HUES6 (cell line): Measurements from ENCODE around the gene FAM98C.
"Not testable (repeated sequence)": the region's sequence is repeated elsewhere in the genome, so short reads cannot be mapped to it uniquely, and the experiment has no call there.

Experiments used
- H3K27ac ChIP-seq: 2 replicates; pipeline ENCODE4 v1.7.0; 2013; ENCODE audit warnings: low read depth, mild to moderate bottlenecking, low read length, inconsistent platforms
- H3K27me3 ChIP-seq: 2 replicates; pipeline ENCODE4 v1.6.1; 2013; ENCODE audit warnings: low read length; ENCODE audit not compliant: control insufficient read depth, insufficient read depth
- H3K36me3 ChIP-seq: 2 replicates; pipeline ENCODE4 v1.6.1; 2013; ENCODE audit warnings: low read length; ENCODE audit not compliant: control insufficient read depth, insufficient read depth
- H3K4me1 ChIP-seq: 2 replicates; pipeline ENCODE4 v1.6.1; 2013; ENCODE audit warnings: low read length; ENCODE audit not compliant: control insufficient read depth, insufficient read depth
- H3K4me3 ChIP-seq: 2 replicates; pipeline ENCODE4 v1.5.1; 2013; ENCODE audit warnings: low read depth, low read length
- H3K9ac ChIP-seq: one replicate; pipeline ENCODE4 v1.6.1; 2013; ENCODE audit warnings: mild to moderate bottlenecking, low read length
- H3K9me3 ChIP-seq: 2 replicates; pipeline ENCODE4 v1.6.1; 2013; ENCODE audit warnings: low read depth, low read length; ENCODE audit not compliant: control insufficient read depth, insufficient read depth

The FAM98C gene

DNA sequence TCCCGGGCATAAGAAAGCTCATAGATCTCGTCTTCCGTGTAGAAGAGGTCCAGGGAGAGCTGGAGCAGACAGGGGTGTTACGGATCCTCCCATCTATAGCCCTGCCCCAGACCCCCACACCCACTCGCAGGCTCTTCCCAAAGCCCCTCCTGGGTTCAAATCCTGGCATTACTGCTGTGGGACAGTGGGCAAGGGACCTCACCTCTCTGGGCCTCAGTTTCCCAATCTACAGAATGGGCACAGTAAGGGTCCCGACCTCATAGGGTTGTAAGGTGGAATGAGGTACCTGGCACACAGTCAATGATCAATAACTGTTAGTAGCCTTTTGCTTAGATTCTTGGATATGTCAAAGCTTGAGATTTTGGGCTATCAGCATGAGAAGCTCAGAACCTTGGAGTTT, 10.5 kb downstream of the FAM98C start:
- Histone ChIP-seq H3K9ac (no peak overlapping the region), H3K4me1 (peaks cover 10% of the 10 kb centered on the region), H3K27me3 (peaks cover 2% of the 10 kb centered on the region; the same call in 1 of the 2 replicates), H3K36me3 (no peaks in the 10 kb centered on the region), H3K9me3 (no peaks in the 10 kb centered on the region), H3K4me3 (no peak overlapping the region), H3K27ac (no peak overlapping the region)

DNA sequence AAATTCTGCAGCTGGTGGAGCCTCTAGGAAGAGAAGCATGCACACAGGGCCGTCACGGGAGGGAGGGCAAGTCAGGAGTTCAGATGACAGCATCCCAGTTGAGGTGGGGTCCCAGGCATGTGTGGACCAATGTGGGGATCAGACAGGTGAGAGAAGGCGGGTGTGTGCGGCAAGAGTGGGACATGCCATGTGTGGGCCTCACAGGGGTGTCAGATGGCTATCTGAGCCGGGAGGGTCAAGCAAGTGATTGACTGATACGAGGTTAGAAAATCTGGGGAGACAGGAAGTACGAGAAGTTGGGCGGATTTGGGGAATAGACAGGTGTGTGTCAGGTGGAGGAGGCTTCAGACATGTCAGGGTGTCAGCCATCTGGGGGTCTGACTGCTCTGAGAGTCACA, 14.3 kb downstream of the FAM98C start:
- Histone ChIP-seq H3K27ac (no peak overlapping the region), H3K4me3 (peak overlapping the region; percentile 63), H3K36me3 (no peaks in the 10 kb centered on the region), H3K9ac (no peak overlapping the region), H3K27me3 (peaks cover 10% of the 10 kb centered on the region), H3K4me1 (peaks cover 11% of the 10 kb centered on the region), H3K9me3 (no peaks in the 10 kb centered on the region)

DNA sequence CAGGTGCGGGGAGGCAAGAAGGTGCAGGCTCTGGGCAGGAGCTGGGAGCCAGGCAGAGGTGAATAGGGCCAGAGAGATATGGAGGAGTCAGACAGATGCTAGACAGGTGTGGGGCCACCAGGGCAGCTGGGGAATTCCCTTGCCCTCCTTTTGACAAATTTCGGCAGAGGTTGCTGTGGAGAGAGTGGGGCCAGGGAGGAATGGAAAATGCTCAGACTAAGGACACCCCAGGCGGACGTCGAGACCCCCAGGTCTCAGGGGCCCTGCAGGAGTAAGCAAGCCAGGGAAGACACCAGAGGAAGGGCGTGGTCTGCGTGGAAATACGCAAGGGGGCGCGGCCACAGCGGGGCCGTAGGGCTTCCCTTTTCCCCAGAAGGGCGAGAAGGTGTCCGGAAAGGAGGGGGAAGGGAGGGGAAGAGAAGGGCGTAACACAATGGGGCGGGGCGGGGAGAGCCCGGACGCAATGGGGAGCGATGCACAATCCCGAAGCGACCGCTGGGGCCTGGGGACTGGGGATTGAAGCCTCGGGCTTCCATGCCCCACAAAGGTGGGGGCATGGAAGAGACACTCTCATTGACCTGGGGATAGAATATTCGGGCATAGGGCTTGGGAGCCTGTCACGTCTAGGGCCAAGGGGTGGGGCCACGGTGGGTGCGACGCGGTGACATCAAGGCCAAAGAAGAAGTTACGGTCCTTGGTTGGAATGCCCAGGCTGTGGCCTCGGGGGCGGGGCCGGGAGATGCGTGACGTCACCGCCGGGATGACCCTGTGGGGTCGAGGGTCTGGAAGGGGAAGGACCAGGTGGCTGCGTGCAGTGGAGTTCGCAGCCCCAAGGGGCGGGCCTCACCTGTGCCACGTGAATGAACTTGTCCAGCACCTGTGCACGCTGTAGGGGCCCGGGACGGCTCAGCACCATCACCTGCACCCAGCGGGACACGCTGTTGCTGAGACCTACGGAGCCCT, 14.9 kb downstream of the FAM98C start:
- peak overlapping the region; percentile 63 for H3K4me3 ChIP-seq
- no peak overlapping the region for H3K9ac ChIP-seq
- peaks cover 10% of the 10 kb centered on the region for H3K27me3 ChIP-seq
- H3K9me3 ChIP-seq: no peaks in the 10 kb centered on the region
- peaks cover 11% of the 10 kb centered on the region for H3K4me1 ChIP-seq
- H3K36me3 ChIP-seq: no peaks in the 10 kb centered on the region
- H3K27ac ChIP-seq: no peak overlapping the region

DNA sequence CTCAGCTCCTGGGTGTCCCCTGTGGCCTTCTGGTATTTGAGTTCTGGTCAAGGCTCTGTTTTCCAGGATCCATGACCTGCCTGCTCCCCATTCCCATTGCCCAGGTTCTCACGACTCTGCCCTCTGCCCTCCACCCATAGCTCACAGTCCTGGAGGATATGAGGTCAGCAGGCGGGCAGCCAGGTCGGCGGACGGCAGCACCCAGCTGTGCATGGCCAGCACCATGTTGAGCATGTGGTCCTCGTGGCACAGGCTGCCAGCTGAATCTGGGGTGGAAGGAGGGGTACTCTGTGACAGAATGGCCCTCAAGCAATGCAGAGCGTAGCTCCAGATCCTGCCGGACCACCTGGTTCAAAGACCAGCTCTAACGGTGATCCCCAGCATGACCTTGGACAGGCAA, 18.0 kb downstream of the FAM98C start:
- Histone ChIP-seq H3K27ac (no peak overlapping the region), H3K9ac (no peak overlapping the region), H3K4me1 (peaks cover 18% of the 10 kb centered on the region), H3K27me3 (peaks cover 10% of the 10 kb centered on the region), H3K4me3 (no peak overlapping the region), H3K36me3 (no peaks in the 10 kb centered on the region), H3K9me3 (no peaks in the 10 kb centered on the region)

DNA sequence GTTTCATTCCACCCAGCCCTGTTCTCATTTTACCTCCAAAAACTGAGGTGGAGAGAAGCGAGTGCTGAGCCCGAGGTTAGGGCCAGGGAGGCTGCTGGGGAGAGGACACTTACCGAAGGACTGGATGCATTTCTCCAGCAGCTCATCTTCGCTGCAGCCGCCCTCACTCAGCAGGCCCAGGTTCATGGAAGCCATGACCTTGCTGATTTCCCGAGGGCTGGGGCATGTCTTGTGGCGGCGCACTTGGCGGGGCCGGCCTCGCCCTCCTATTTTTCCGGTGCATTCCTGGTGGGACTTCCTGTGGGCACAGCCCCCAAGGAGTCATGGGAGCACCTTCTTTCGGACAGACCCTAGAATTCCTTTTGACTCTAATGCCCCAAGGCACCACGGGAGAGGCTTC, 19.0 kb downstream of the FAM98C start:
- H3K4me1 ChIP-seq: peaks cover 24% of the 10 kb centered on the region
- no peaks in the 10 kb centered on the region for H3K36me3 ChIP-seq
- no peak overlapping the region for H3K4me3 ChIP-seq
- H3K9ac ChIP-seq: no peak overlapping the region
- H3K9me3 ChIP-seq: no peaks in the 10 kb centered on the region
- no peak overlapping the region for H3K27ac ChIP-seq
- H3K27me3 ChIP-seq: peaks cover 10% of the 10 kb centered on the region

GRCh38 chr19:38422438-38422837, 19.5 kb downstream of the FAM98C start:
- Histone ChIP-seq H3K36me3 (no peaks in the 10 kb centered on the region), H3K4me3 (no peak overlapping the region), H3K4me1 (peaks cover 19% of the 10 kb centered on the region), H3K27me3 (peaks cover 10% of the 10 kb centered on the region), H3K27ac (no peak overlapping the region), H3K9me3 (no peaks in the 10 kb centered on the region), H3K9ac (no peak overlapping the region)

GRCh38 chr19:38424272-38424671, 21.4 kb downstream of the FAM98C start:
- H3K4me1 ChIP-seq: peaks cover 13% of the 10 kb centered on the region
- no peaks in the 10 kb centered on the region for H3K9me3 ChIP-seq
- H3K27ac ChIP-seq: no peak overlapping the region
- no peak overlapping the region for H3K4me3 ChIP-seq
- H3K9ac ChIP-seq: no peak overlapping the region
- no peaks in the 10 kb centered on the region for H3K36me3 ChIP-seq
- no peaks in the 10 kb centered on the region for H3K27me3 ChIP-seq

DNA sequence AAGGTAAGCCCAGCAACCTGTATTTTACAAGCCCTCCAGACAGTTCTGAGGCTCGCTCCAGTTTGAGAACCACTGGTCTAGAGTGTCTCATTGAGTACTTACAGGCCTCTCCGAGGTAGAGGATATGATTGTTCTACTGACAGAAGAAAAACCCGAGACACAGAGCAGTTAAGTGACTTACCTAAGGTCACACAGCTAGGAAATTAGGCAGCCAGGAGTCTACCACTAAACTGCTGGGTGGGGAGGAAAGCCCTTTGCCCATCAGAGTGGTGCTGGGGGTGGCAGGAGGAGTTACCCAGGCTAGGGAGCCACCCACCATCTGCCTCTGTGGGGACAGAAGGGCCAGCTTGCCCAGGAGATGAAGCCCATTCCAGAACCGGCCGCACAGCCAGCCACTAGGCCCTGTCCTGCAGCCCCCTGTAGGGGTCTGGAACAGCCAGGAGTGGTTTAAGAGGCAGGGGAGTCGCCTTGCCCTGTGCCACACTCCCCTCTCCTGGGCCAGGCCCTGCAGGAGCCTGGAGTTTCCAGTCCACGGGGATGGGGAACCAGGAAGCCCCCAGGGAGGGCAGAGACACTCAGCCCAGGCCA, 22.4 kb downstream of the FAM98C start:
- peaks cover 13% of the 10 kb centered on the region for H3K4me1 ChIP-seq
- H3K36me3 ChIP-seq: no peaks in the 10 kb centered on the region
- H3K9ac ChIP-seq: peak overlapping the region; percentile 29
- no peak overlapping the region for H3K27ac ChIP-seq
- no peak overlapping the region for H3K4me3 ChIP-seq
- H3K9me3 ChIP-seq: no peaks in the 10 kb centered on the region
- no peaks in the 10 kb centered on the region for H3K27me3 ChIP-seq

GRCh38 chr19:38425810-38426466, 23.0 kb downstream of the FAM98C start, which contains the start of gene RASGRP4:
RASGRP4 (minus strand) TSS chr19:38426219; CDS start chr19:38426091, 128 bp downstream.
- Histone ChIP-seq H3K9me3 (no peaks in the 10 kb centered on the region), H3K27ac (no peak within 1 kb of the TSS), H3K9ac (peak within 1 kb of the TSS; percentile 29), H3K36me3 (no peaks in the 10 kb centered on the region), H3K4me3 (peak within 1 kb of the TSS; percentile 27; the same call in 1 of the 2 replicates), H3K4me1 (peaks cover 13% of the 10 kb centered on the region), H3K27me3 (no peaks in the 10 kb centered on the region)

DNA sequence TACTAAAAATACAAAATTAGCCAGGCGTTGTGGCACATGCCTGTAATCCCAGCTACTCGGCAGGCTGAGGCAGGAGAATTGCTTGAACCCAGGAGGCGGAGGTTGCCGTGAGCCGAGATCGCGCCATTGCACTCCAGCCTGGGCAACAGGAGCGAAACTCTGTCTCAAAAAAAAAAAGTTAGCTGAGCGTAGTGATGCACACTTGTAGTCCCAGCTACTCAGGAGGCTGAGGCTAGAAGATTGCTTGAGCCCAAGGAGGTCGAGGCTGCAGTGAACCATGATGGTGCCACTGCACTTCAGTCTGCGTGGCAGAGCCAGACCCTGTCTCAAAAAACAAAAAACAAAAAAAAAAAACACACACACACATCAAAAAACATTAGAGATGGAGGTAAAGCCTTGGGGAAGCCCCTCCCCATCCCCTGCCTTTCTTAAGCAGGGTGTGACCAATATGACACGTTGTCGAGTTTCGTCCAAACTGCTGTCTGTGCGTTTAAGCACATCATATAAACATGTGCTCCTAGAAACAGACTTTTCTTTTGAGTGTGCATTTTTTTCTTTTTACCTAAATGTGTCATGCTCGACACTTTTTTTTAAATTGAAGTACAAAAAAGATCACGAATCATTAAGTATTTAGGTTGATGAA, 24.3 kb downstream of the FAM98C start:
- H3K36me3 ChIP-seq, H3K4me3 ChIP-seq, H3K27ac ChIP-seq, H3K27me3 ChIP-seq, H3K9ac ChIP-seq, H3K9me3 ChIP-seq: not testable (repeated sequence)
- H3K4me1 ChIP-seq: peaks cover 13% of the 10 kb centered on the region
